Activated CD8-positive, alpha-beta memory T cell treated with anti-CD3 and anti-CD28 coated beads for 1 hour (primary cell): Measurements from ENCODE around the gene HELZ.

Experiments
- DNase-seq, 2 donors: peaks; one replicate each; pipeline ENCODE4 v3.0.0-alpha.2; 2020; ENCODE audit warnings: low read depth in 1 of 2; ENCODE audit errors: extremely low read depth in 1 of 2

Gene HELZ

GRCh38 chr17:67088639-67089038 is 156.4 kb downstream of the HELZ start:
- no peak for DNase-seq

- no peak for DNase-seq
Observed at GRCh38 chr17:67085406-67085805, 159.6 kb downstream of the HELZ start.

- no peak for DNase-seq
Observed at GRCh38 chr17:67082107-67082506, 162.9 kb downstream of the HELZ start.

GRCh38 chr17:67080804-67081203 is 164.2 kb downstream of the HELZ start:
- no peak for DNase-seq

- no peak for DNase-seq
Observed at GRCh38 chr17:67079491-67079890, 165.5 kb downstream of the HELZ start.

GRCh38 chr17:67078292-67078691 is 166.7 kb downstream of the HELZ start:
- DNase-seq, result no peak

DNA sequence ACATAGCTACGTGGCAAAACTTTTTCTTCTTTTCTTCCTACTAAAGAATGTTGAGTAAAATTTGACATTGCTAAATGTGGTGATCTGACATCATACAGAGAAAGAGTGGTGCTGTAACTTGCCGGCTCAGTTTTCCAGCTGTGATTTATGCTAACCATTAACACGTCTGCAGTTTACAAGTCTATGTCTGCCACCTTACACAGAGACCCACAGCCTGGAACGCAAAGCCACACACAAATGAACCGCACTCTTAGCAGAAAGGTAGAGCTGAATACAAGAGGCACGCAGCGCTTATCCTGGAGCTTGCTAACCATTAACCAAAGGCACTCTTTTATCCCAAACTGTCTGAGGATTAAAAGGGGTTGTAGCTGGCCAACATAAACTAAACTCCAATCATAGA is 168.7 kb downstream of the HELZ start:
- DNase-seq, result no peak

GRCh38 chr17:67074781-67075180 is 170.2 kb downstream of the HELZ start:
- no peak for DNase-seq

DNA sequence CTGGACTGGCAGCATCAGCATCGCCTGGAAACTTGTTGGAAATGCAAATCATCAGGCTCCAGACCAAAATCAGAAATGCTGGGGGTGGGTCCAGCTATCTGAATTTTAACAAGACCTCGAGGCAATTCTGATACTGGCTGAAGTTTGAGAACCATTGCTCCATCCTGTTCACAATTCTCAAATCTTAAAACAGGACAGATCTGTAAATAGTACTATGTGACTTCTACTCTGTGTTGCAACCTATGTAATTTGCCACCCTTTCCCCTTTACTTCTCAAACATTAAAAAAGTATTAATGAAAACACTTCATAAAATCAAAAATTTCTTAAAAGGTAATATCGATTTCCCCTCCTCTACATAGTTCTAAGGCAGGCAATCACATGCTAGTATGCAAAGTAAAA is 172.1 kb downstream of the HELZ start:
- no peak for DNase-seq

- no peak for DNase-seq
Observed at GRCh38 chr17:67071595-67071994, 173.4 kb downstream of the HELZ start.

DNA sequence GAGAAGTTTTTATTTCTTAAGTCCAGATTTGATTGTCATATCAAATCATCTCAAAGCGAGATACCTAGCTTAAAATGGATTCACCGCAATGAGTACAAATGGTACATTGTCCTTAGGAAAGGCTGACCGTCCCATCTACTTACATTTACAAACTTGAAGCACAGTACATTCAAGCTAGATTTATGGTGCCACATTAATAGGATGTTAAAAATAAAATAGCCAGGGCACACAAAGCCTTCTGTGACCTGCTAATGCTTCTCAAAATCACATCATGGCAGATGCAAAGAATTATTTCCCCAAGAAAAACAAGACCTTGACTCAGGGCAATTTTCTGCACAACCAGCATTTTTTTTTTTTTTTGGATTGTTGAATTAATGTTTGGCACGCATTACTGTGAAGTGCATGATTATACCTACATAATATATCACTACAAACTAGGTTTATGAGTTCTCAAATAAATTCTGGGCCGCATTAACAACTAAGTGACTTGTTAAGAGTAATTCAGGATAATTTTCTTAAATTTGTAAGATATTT is 175.3 kb downstream of the HELZ start:
- DNase-seq, result no peak

- DNase-seq, result no peak
Observed at GRCh38 chr17:67068999-67069398, 176.0 kb downstream of the HELZ start.

GRCh38 chr17:67067571-67068482 is 177.2 kb downstream of the HELZ start:
- no peak for DNase-seq

GRCh38 chr17:67066717-67067116 is 178.3 kb downstream of the HELZ start:
- DNase-seq, result no peak

- DNase-seq, result no peak
Observed at GRCh38 chr17:67063141-67063540, 181.9 kb downstream of the HELZ start.

GRCh38 chr17:67059372-67059771 is 185.6 kb downstream of the HELZ start:
- DNase-seq, result no peak

DNA sequence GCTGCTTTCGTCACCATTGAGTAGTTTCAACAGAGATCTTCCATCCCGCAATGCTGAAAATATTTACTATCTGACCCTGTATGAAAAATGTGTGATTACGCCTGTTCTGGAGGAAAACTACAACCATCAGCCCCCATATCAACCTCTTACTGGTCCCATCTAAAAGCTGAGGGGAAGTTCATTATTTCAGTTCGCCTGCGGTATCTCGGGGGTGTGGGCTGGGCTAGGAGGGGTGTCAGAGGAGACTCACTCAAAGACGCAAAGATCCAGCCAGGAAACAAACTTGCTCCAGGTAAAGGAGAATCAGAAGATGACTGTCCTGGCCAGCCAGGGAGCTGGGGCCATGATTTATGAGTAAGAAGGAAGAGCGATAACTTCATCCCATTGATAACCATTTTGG is 187.0 kb downstream of the HELZ start:
- DNase-seq, result no peak

DNA sequence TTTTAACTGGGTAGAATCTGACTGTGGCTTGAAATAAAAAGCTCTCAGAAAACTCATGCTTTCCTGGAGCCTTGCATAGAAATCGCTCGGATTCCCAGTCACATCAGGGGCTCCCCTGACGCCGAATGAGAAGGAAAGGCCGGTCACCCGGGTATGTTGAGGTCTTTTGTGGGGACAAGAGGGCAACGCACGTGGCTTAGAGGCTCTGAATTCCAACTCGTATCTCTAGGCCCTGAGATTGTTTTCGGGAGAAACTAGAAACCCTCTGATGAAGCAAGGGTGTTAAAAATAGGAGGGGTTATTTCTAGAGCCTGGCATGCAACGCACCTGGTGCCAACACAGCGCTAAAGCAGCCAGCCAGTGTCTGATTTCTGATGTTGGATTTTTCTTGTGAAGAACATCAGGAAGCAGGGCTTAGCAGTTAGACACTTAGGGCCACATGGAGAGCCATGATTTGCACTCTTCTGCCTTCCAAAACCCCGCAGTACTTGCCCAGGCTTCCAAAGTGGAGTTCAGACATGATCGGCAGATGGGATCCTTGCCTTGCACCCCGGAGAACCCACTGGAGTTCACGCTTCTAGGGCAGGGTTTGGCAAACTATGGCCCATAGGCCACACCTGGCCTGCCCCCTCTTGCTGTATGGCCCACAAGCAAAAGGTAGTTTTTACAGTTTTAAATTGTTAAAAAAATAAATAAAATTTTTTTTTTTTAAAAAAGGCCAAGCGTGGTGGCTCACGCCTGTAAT is 188.1 kb downstream of the HELZ start:
- DNase-seq, result no peak

DNA sequence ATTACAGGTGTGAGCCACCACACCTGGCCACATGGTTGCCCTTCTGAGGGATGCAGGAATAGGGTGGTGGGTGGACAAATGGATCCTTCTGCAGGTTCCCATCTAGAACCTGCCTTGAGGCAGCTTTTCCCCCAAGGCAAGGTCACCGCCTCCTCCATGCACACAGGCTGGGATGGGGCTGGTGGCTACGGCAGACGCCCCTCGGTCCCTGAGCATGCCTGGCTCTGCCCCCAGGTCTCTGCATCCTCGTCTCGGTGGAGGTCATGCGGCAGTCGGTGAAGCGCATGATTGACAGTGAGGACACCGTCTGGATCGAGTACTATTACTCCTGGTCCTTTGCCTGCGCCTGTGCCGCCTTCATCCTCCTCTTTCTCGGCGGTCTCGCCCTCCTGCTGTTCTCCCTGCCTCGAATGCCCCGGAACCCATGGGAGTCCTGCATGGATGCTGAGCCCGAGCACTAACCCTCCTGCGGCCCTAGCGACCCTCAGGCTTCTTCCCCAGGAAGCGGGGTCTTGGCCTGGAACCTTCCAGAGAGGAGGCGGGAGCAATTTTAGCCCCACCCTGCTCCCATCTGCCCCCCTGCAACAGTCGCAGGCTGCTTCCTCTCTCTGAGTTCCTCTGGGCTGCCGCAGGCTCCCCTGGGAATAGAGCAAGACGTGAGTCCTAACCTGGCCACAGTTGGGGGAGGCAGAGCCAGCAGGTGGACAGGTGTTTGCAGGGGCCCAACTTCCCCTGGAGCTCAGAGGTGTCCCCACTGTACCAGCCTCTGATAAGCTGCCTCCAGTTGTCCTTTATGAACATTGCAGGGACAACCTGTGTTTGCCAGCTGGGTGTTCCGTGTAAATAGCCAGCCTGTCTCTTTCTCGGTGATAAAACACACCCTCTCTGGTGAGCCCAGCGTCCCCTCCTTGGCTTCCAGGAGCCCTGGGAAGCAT is 188.9 kb downstream of the HELZ start:
- DNase-seq, result no peak

- no peak for DNase-seq
Observed at GRCh38 chr17:67055041-67055443, 190.0 kb downstream of the HELZ start.

DNA sequence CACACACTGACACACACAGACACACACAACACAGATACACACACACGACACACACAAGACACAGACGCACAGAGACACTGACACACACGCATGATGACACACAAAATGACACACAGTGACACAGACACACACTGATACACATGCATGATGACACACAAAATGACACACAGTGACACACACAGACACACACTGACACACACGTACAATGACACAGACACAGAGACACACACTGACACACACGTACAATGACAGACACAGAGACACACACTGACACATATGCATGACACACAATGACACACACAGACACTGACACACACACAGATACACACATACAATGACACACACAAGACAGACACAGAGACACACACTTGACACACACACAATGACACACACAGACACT is 190.4 kb downstream of the HELZ start:
- DNase-seq, result no peak
